MM.1S (cell line): Measurements from ENCODE around the gene PDE11A.
A peak's percentile ranks its signal among the peaks of the same experiment; 100 is the strongest.

ENCODE experiments used
- CTCF ChIP-seq: fragments of 300-600 bp; sonication (generic); IDR thresholded peaks from 2 replicates; pipeline ENCODE4 v1.5.1; 2016; ENCODE audit warnings: antibody characterized with exemption, low read length, mixed read lengths
- EZH2 ChIP-seq: fragments of 300-600 bp; sonication (generic); optimal IDR thresholded peaks from 2 replicates; pipeline ENCODE3; 2017; ENCODE audit warnings: low read depth, mild to moderate bottlenecking, antibody characterized with exemption, low read length, mixed read lengths

- TF ChIP-seq CTCF = peak; percentile 91
- no peak for TF ChIP-seq EZH2
Observed at GRCh38 chr2:177983183-177983788, 89.3 kb downstream of the PDE11A start.
